ENCODE results near the gene GJD3.

GJD3 gene

GRCh38 chr17:40328386-40328766 lies 36.2 kb downstream of the GJD3 start:
- no peaks in the 10 kb centered on the region for H3K9me3 ChIP-seq (ENCODE audit: control insufficient read depth in 2 of 2, low read length in 2 of 2)
- peaks cover 72 to 75% of the 10 kb centered on the region in 2 donors for H3K4me1 ChIP-seq (ENCODE audit: control insufficient read depth in 2 of 2, insufficient read depth in 2 of 2, low read length in 2 of 2)
- peak overlapping the region in 1 of 2 donors; percentile 79 for H3K27ac ChIP-seq (ENCODE audit: low read depth in 2 of 2, low read length in 2 of 2)

GRCh38 chr17:40327735-40328385 lies 36.7 kb downstream of the GJD3 start:
- peaks cover 78 to 79% of the 10 kb centered on the region in 2 donors for H3K4me1 ChIP-seq (ENCODE audit: control insufficient read depth in 2 of 2, insufficient read depth in 2 of 2, low read length in 2 of 2)
- peaks cover 0 to 1% of the 10 kb centered on the region in 2 donors for H3K36me3 ChIP-seq (ENCODE audit: control insufficient read depth in 2 of 2, insufficient read depth in 2 of 2, low read length in 2 of 2)
- H3K27me3 ChIP-seq (ENCODE audit: control insufficient read depth in 2 of 2, insufficient read depth in 2 of 2, low read length in 2 of 2) = no peaks in the 10 kb centered on the region
- H3K9me3 ChIP-seq (ENCODE audit: control insufficient read depth in 2 of 2, low read length in 2 of 2) = no peaks in the 10 kb centered on the region
- peak overlapping the region in 1 of 2 donors; percentile 7 for H3K9ac ChIP-seq (ENCODE audit: low read depth in 1 of 2, low read length in 2 of 2)
- H3K27ac ChIP-seq (ENCODE audit: low read depth in 2 of 2, low read length in 2 of 2) = peak overlapping the region in 1 of 2 donors; percentile 79
- H3K4me3 ChIP-seq (ENCODE audit: low read length in 2 of 2) = no peak overlapping the region

More at GRCh38 chr17:40328386-40328766, 36.2 kb downstream of the GJD3 start:
- Histone ChIP-seq H3K4me3 (ENCODE audit: low read length in 2 of 2) (no peak overlapping the region), H3K9ac (ENCODE audit: low read depth in 1 of 2, low read length in 2 of 2) (peak overlapping the region in 1 of 2 donors; percentile 7), H3K27me3 (ENCODE audit: control insufficient read depth in 2 of 2, insufficient read depth in 2 of 2, low read length in 2 of 2) (no peaks in the 10 kb centered on the region), H3K36me3 (ENCODE audit: control insufficient read depth in 2 of 2, insufficient read depth in 2 of 2, low read length in 2 of 2) (peaks cover 0 to 1% of the 10 kb centered on the region in 2 donors)

GRCh38 chr17:40327244-40327729 lies 37.2 kb downstream of the GJD3 start:
- H3K4me3 ChIP-seq (ENCODE audit: low read length in 2 of 2) = no peak overlapping the region
- no peak overlapping the region for H3K9ac ChIP-seq (ENCODE audit: low read depth in 1 of 2, low read length in 2 of 2)
- peaks cover 0 to 1% of the 10 kb centered on the region in 2 donors for H3K36me3 ChIP-seq (ENCODE audit: control insufficient read depth in 2 of 2, insufficient read depth in 2 of 2, low read length in 2 of 2)
- peaks cover 79% of the 10 kb centered on the region in 2 donors for H3K4me1 ChIP-seq (ENCODE audit: control insufficient read depth in 2 of 2, insufficient read depth in 2 of 2, low read length in 2 of 2)
- H3K27ac ChIP-seq (ENCODE audit: low read depth in 2 of 2, low read length in 2 of 2) = peak overlapping the region; percentile 49 to 79
- H3K27me3 ChIP-seq (ENCODE audit: control insufficient read depth in 2 of 2, insufficient read depth in 2 of 2, low read length in 2 of 2) = no peaks in the 10 kb centered on the region
- H3K9me3 ChIP-seq (ENCODE audit: control insufficient read depth in 2 of 2, low read length in 2 of 2) = no peaks in the 10 kb centered on the region

GRCh38 chr17:40326832-40327199 lies 37.7 kb downstream of the GJD3 start:
- Histone ChIP-seq H3K36me3 (ENCODE audit: control insufficient read depth in 2 of 2, insufficient read depth in 2 of 2, low read length in 2 of 2) (peaks cover 0 to 1% of the 10 kb centered on the region in 2 donors), H3K4me1 (ENCODE audit: control insufficient read depth in 2 of 2, insufficient read depth in 2 of 2, low read length in 2 of 2) (peaks cover 78 to 80% of the 10 kb centered on the region in 2 donors), H3K9ac (ENCODE audit: low read depth in 1 of 2, low read length in 2 of 2) (no peak overlapping the region), H3K27me3 (ENCODE audit: control insufficient read depth in 2 of 2, insufficient read depth in 2 of 2, low read length in 2 of 2) (no peaks in the 10 kb centered on the region), H3K4me3 (ENCODE audit: low read length in 2 of 2) (peak overlapping the region in 1 of 2 donors; percentile 13), H3K9me3 (ENCODE audit: control insufficient read depth in 2 of 2, low read length in 2 of 2) (no peaks in the 10 kb centered on the region), H3K27ac (ENCODE audit: low read depth in 2 of 2, low read length in 2 of 2) (peak overlapping the region; percentile 49 to 79)

- Histone ChIP-seq H3K9ac (ENCODE audit: low read depth in 1 of 2, low read length in 2 of 2) (peak overlapping the region in 1 of 2 donors; percentile 32), H3K36me3 (ENCODE audit: control insufficient read depth in 2 of 2, insufficient read depth in 2 of 2, low read length in 2 of 2) (peaks cover 0 to 1% of the 10 kb centered on the region in 2 donors)
These were observed 38.3 kb downstream of the GJD3 start for GRCh38 chr17:40326014-40326831.

GRCh38 chr17:40325156-40326013 lies 39.2 kb downstream of the GJD3 start:
- H3K4me1 ChIP-seq (ENCODE audit: control insufficient read depth in 2 of 2, insufficient read depth in 2 of 2, low read length in 2 of 2) = peaks cover 72 to 79% of the 10 kb centered on the region in 2 donors
- H3K9ac ChIP-seq (ENCODE audit: low read depth in 1 of 2, low read length in 2 of 2) = no peak overlapping the region
- H3K4me3 ChIP-seq (ENCODE audit: low read length in 2 of 2) = peak overlapping the region in 1 of 2 donors; percentile 52
- H3K36me3 ChIP-seq (ENCODE audit: control insufficient read depth in 2 of 2, insufficient read depth in 2 of 2, low read length in 2 of 2) = peaks cover 0 to 1% of the 10 kb centered on the region in 2 donors
- peak overlapping the region; percentile 49 to 84 for H3K27ac ChIP-seq (ENCODE audit: low read depth in 2 of 2, low read length in 2 of 2)
- H3K27me3 ChIP-seq (ENCODE audit: control insufficient read depth in 2 of 2, insufficient read depth in 2 of 2, low read length in 2 of 2) = no peaks in the 10 kb centered on the region
- no peaks in the 10 kb centered on the region for H3K9me3 ChIP-seq (ENCODE audit: control insufficient read depth in 2 of 2, low read length in 2 of 2)

More at GRCh38 chr17:40326014-40326831, 38.3 kb downstream of the GJD3 start:
- Histone ChIP-seq H3K9me3 (ENCODE audit: control insufficient read depth in 2 of 2, low read length in 2 of 2) (no peaks in the 10 kb centered on the region), H3K4me1 (ENCODE audit: control insufficient read depth in 2 of 2, insufficient read depth in 2 of 2, low read length in 2 of 2) (peaks cover 80 to 81% of the 10 kb centered on the region in 2 donors), H3K27me3 (ENCODE audit: control insufficient read depth in 2 of 2, insufficient read depth in 2 of 2, low read length in 2 of 2) (no peaks in the 10 kb centered on the region), H3K4me3 (ENCODE audit: low read length in 2 of 2) (peak overlapping the region in 1 of 2 donors; percentile 52), H3K27ac (ENCODE audit: low read depth in 2 of 2, low read length in 2 of 2) (peak overlapping the region; percentile 49 to 79)

GRCh38 chr17:40323391-40324381 lies 40.9 kb downstream of the GJD3 start:
- H3K4me1 ChIP-seq (ENCODE audit: control insufficient read depth in 2 of 2, insufficient read depth in 2 of 2, low read length in 2 of 2) = peaks cover 75 to 84% of the 10 kb centered on the region in 2 donors
- no peaks in the 10 kb centered on the region for H3K9me3 ChIP-seq (ENCODE audit: control insufficient read depth in 2 of 2, low read length in 2 of 2)
- no peaks in the 10 kb centered on the region for H3K27me3 ChIP-seq (ENCODE audit: control insufficient read depth in 2 of 2, insufficient read depth in 2 of 2, low read length in 2 of 2)
- peak overlapping the region in 1 of 2 donors; percentile 76 for H3K4me3 ChIP-seq (ENCODE audit: low read length in 2 of 2)
- H3K9ac ChIP-seq (ENCODE audit: low read depth in 1 of 2, low read length in 2 of 2) = peak overlapping the region in 1 of 2 donors; percentile 9
- peak overlapping the region; percentile 71 to 84 for H3K27ac ChIP-seq (ENCODE audit: low read depth in 2 of 2, low read length in 2 of 2)
- peaks cover 0 to 1% of the 10 kb centered on the region in 2 donors for H3K36me3 ChIP-seq (ENCODE audit: control insufficient read depth in 2 of 2, insufficient read depth in 2 of 2, low read length in 2 of 2)

- Histone ChIP-seq H3K36me3 (ENCODE audit: control insufficient read depth in 2 of 2, insufficient read depth in 2 of 2, low read length in 2 of 2) (no peaks in the 10 kb centered on the region), H3K27me3 (ENCODE audit: control insufficient read depth in 2 of 2, insufficient read depth in 2 of 2, low read length in 2 of 2) (no peaks in the 10 kb centered on the region), H3K4me1 (ENCODE audit: control insufficient read depth in 2 of 2, insufficient read depth in 2 of 2, low read length in 2 of 2) (peaks cover 70 to 84% of the 10 kb centered on the region in 2 donors), H3K4me3 (ENCODE audit: low read length in 2 of 2) (peak overlapping the region; percentile 51 to 76), H3K27ac (ENCODE audit: low read depth in 2 of 2, low read length in 2 of 2) (peak overlapping the region; percentile 71 to 84), H3K9ac (ENCODE audit: low read depth in 1 of 2, low read length in 2 of 2) (peak overlapping the region; percentile 25 to 76), H3K9me3 (ENCODE audit: control insufficient read depth in 2 of 2, low read length in 2 of 2) (no peaks in the 10 kb centered on the region)
These were observed 41.9 kb downstream of the GJD3 start for GRCh38 chr17:40322358-40323315.

All from mucosa of rectum (tissue), 2 donors.